ENCODE data around the gene PCMTD2. TPM values are rescaled to one million over a fixed set of nuclear protein-coding genes. Genes with fewer than 3 reads are reported as not detected.
A peak's percentile ranks its signal among the peaks of the same experiment; 100 is the strongest.

PCMTD2 gene
- 10 to 100 TPM; 20.4 to 24.4 (median 21.2) TPM for total RNA-seq

DNA sequence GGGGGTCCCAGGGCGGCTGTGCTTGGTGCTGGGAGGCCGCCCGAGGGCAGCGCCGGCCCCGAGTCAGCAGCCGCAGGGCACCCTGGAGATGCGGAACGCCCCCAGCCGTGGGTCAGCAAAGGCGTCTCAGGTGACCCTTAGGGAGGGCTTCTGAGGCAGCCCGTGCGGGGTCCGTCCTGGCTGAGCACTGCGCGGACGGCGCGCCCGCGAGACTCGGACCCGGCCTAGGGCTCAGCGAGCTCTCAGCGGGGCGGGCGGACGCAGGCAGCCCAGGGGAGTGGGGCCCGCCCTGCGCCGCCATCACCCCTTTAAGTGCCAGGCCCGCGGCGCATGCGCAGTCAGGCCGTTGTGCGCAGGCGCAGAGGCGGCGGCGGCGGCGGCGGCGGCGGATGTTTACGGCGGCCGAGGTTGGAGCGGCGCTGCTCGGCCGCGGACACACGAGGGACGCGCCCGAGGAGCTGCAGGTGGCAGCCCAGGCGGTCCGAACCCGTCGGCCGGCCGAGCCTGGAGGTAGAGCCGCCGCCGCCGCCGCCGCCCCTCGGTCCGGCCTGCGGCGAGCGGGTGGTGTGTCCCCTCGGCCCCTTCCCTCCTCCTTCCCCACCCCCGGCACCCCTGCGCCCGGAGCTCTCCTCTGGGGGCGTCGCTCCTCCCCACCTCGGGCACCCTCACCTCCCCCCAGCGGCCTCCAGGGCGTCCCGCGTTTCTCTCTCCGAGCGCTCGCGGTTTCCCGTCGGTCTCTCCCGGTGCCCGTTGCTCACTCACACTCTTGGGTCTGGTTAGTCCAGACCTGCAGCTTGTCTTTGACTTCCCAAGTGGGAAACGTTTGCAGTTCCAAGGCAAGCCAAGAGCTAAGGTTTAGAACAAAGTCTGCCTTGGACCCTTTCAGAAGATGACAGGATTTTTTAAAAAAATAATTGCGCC is at the start of gene PCMTD2:
PCMTD2 (plus strand) TSS at position 388 of the 921 bp plus-strand sequence. CDS start 4,218 bp downstream, outside the sequence.
- Mint-ChIP-seq H3K4me3 (peak within 1 kb of the TSS; percentile 97), H3K4me1 (ENCODE audit: low read depth) (peaks cover 50% of the 10 kb centered on the region), H3K27me3 (ENCODE audit: low read depth) (no peaks in the 10 kb centered on the region), H3K36me3 (ENCODE audit: insufficient read depth) (peaks cover 2% of the 10 kb centered on the region), H3K9me3 (no peaks in the 10 kb centered on the region)
- DNase-seq (peak; percentile 83), ATAC-seq (peak; percentile 87 to 91)

DNA sequence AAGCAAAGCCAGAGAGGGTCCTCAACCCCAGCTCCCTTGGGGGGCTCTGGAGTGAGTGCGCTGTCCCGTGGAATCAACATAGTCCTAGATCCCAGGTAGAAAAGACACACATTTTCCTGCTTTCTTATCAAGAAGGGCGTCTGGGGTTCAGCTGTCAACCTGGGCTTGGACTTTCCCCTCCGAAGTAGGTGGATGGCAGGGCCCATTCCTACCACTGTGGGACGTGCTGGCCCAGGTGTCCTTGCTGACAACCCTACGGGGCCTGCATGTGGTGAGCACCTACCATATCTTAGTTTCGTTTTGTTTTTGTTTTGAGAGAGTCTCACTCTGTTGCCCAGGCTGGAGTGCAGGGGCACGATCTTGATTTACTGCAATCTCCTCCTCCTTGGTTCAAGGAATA is 48.9 kb upstream of the PCMTD2 start:
- H3K4me1 Mint-ChIP-seq (ENCODE audit: low read depth) = no peaks in the 10 kb centered on the region
- no peaks in the 10 kb centered on the region for H3K9me3 Mint-ChIP-seq
- H3K36me3 Mint-ChIP-seq (ENCODE audit: insufficient read depth) = no peaks in the 10 kb centered on the region
- peaks cover 6% of the 10 kb centered on the region for H3K27me3 Mint-ChIP-seq (ENCODE audit: low read depth)
- DNase-seq (no peak), ATAC-seq (no peak)
- H3K4me3 Mint-ChIP-seq = no peak overlapping the region

GRCh38 chr20:64207641-64208590 is 47.6 kb upstream of the PCMTD2 start:
- Mint-ChIP-seq H3K27me3 (ENCODE audit: low read depth) (peaks cover 6% of the 10 kb centered on the region), H3K4me1 (ENCODE audit: low read depth) (no peaks in the 10 kb centered on the region), H3K36me3 (ENCODE audit: insufficient read depth) (no peaks in the 10 kb centered on the region), H3K9me3 (no peaks in the 10 kb centered on the region), H3K4me3 (no peak overlapping the region)
- DNase-seq = no peak
- ATAC-seq = no peak

DNA sequence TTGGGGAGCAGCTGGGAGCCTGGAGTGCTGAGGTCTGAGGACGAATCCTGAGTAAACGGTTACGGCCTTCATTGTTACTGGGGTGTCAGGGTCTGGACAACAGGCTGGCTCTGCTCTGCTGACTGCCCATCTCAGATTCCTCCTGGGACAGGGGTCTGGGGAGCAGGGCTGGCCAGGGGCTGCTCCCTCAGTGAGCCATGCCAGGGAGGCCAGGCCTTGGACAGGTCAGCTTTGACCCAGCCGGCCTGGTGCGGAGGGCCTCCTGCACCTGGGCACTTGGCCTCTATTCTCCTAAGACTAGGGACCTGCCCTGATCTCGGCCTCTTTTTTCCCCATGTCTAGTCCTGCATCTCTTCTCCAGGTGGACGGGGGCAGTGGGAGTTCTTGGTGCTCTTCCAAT is 46.4 kb upstream of the PCMTD2 start:
- DNase-seq (no peak), ATAC-seq (no peak)
- Mint-ChIP-seq H3K4me1 (ENCODE audit: low read depth) (no peaks in the 10 kb centered on the region), H3K9me3 (no peaks in the 10 kb centered on the region), H3K36me3 (ENCODE audit: insufficient read depth) (no peaks in the 10 kb centered on the region), H3K27me3 (ENCODE audit: low read depth) (peaks cover 6% of the 10 kb centered on the region), H3K4me3 (no peak overlapping the region)

DNA sequence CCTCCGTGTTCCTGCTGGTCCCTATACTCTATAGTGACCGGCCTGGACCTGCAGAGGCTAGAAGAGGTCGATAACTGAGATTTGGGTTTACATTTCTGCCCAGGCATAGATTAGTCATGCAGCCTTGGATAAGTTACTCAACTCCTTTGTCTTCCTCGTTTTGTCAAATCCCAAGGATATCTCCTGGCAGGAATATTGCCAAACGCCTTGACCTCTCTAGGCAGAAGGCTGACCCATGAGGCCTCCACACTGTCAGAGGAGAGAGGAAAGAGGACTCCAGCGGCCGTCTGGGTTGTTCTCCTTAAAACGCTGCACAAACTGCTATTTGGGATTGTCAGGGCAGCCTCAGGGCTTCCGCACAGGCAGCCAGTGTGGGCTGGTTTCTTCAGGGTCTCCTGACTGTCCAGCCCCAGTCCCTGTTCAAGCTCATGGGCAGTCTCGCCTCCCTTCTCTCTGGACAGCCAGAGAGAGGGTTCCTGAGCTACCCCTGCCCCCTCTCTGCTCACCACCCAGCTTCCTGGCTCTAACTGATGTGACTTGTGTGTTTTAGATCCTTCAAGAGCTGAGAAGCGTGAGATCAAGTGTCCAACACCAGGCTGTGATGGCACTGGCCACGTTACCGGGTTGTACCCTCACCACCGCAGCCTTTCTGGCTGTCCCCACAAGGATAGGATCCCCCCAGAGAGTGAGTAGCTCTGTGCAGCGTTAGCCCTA is 44.7 kb upstream of the PCMTD2 start:
- no peak for DNase-seq
- Mint-ChIP-seq H3K27me3 (ENCODE audit: low read depth) (peaks cover 6% of the 10 kb centered on the region), H3K4me3 (no peak overlapping the region), H3K9me3 (no peaks in the 10 kb centered on the region), H3K4me1 (ENCODE audit: low read depth) (peaks cover 12% of the 10 kb centered on the region), H3K36me3 (ENCODE audit: insufficient read depth) (no peaks in the 10 kb centered on the region)
- ATAC-seq = no peak

DNA sequence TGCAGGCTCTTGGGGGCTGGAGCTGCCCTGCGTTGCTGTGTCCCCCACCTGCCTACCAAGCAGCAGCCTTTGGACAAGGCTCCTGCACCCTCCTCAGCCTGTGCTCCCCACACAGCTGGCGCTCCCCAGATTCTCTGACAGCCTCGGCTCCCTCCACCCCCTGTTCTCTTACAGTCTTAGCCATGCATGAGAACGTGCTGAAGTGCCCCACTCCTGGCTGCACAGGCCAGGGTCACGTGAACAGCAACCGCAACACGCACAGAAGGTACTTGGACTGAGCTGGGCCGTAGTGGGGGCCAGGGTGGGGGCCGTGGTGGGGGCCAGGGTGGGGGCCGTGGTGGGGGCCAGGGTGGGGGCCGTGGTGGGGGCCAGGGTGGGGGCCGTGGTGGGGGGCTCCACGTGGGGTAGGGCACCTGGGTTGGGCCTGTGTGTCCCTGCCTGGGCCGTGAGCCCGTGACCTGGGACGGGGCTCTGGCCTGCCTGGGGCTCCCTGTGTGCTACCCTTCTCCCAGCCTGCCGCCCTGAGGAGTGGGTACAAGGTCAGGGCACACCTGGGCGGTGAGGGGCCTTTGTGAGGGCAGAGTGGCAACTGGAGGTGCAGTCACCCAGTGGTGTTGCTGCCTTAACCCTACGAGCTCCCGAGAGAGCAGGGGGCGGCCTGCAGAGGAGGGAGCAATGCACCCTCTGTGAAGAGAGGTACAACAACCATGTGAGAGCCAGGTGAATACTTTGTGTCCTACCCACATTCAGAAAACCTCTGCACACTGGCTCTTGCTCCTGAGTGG is 43.5 kb upstream of the PCMTD2 start:
- DNase-seq (no peak), ATAC-seq (no peak)
- H3K9me3 Mint-ChIP-seq = no peaks in the 10 kb centered on the region
- H3K4me1 Mint-ChIP-seq (ENCODE audit: low read depth) = peaks cover 13% of the 10 kb centered on the region
- H3K27me3 Mint-ChIP-seq (ENCODE audit: low read depth) = peaks cover 6% of the 10 kb centered on the region
- H3K4me3 Mint-ChIP-seq = no peak overlapping the region
- no peaks in the 10 kb centered on the region for H3K36me3 Mint-ChIP-seq (ENCODE audit: insufficient read depth)

DNA sequence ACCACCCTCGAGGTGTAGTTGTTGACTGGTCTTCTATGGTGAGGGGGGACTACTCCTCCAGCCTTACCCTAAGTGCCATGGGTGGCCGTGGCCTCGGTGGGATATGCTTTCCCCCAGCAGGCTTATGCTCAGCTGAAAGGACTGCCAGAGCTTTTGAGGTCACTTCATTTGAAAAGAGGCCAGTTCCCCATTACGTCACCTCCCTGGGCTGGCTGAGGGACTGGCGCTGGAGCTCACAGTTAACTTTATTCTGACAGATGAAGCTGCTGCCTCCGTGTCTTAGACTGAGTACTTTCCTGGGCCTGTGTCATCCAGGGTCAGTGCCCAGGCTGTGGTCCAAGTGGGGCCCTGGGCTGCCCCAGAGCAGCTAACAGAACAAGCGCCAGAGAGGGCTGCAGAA is 42.8 kb upstream of the PCMTD2 start:
- peaks cover 13% of the 10 kb centered on the region for H3K4me1 Mint-ChIP-seq (ENCODE audit: low read depth)
- H3K9me3 Mint-ChIP-seq = no peaks in the 10 kb centered on the region
- DNase-seq (no peak), ATAC-seq (no peak)
- peaks cover 6% of the 10 kb centered on the region for H3K27me3 Mint-ChIP-seq (ENCODE audit: low read depth)
- no peaks in the 10 kb centered on the region for H3K36me3 Mint-ChIP-seq (ENCODE audit: insufficient read depth)
- H3K4me3 Mint-ChIP-seq = no peak overlapping the region

- no peak for ATAC-seq
- H3K27me3 Mint-ChIP-seq (ENCODE audit: low read depth) = peaks cover 3% of the 10 kb centered on the region
Measured at GRCh38 chr20:64214113-64214512, 41.4 kb upstream of the PCMTD2 start.

DNA sequence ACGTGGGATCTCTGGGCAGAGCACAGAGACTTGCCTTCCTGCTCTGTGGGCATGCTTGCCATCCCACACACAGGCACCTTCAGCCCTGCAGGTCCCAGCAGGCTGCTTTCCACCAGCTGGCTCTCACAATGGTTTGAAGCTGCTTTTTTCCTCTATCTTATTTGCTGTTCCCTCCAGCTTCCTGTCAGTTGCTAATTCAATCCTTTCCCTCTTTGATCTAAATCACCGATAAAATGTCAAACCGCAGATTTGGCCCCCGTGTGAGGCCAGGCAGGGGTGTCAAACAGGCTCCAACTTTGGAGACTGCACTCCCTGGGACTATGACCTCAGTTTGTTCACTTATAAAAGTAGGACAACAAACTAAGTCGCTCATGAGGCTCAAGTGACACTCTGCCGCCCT is 40.6 kb upstream of the PCMTD2 start:
- H3K4me3 Mint-ChIP-seq = no peak overlapping the region
- H3K9me3 Mint-ChIP-seq = no peaks in the 10 kb centered on the region
- DNase-seq (no peak), ATAC-seq (no peak)
- H3K36me3 Mint-ChIP-seq (ENCODE audit: insufficient read depth) = no peaks in the 10 kb centered on the region
- peaks cover 13% of the 10 kb centered on the region for H3K4me1 Mint-ChIP-seq (ENCODE audit: low read depth)
- H3K27me3 Mint-ChIP-seq (ENCODE audit: low read depth) = peaks cover 2% of the 10 kb centered on the region

More at GRCh38 chr20:64214113-64214512, 41.4 kb upstream of the PCMTD2 start:
- Mint-ChIP-seq H3K9me3 (no peaks in the 10 kb centered on the region), H3K4me1 (ENCODE audit: low read depth) (peaks cover 13% of the 10 kb centered on the region), H3K4me3 (no peak overlapping the region), H3K36me3 (ENCODE audit: insufficient read depth) (no peaks in the 10 kb centered on the region)
- no peak for DNase-seq

- ATAC-seq = no peak
- Mint-ChIP-seq H3K4me1 (ENCODE audit: low read depth) (peaks cover 13% of the 10 kb centered on the region), H3K36me3 (ENCODE audit: insufficient read depth) (no peaks in the 10 kb centered on the region), H3K9me3 (no peaks in the 10 kb centered on the region), H3K27me3 (ENCODE audit: low read depth) (peaks cover 2% of the 10 kb centered on the region), H3K4me3 (no peak overlapping the region)
- DNase-seq = no peak
Measured at GRCh38 chr20:64216036-64216435, 39.5 kb upstream of the PCMTD2 start.

DNA sequence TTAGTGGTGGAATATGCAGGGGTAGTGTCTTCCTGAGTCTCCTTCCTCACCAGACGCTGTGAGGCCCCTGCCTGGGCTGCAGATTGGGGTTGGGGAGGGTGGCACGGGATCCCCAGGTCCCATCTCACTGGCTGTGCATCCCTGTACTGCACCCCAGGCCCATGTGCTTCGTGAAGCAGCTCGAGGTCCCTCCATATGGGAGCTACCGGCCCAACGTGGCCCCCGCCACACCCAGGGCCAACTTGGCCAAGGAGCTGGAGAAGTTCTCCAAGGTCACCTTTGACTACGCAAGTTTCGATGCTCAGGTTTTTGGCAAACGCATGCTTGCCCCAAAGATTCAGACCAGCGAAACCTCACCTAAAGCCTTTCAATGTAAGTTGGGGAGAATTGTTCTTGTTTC is 38.6 kb upstream of the PCMTD2 start:
- Mint-ChIP-seq H3K9me3 (no peaks in the 10 kb centered on the region), H3K4me3 (no peak overlapping the region), H3K27me3 (ENCODE audit: low read depth) (no peaks in the 10 kb centered on the region), H3K4me1 (ENCODE audit: low read depth) (peaks cover 13% of the 10 kb centered on the region), H3K36me3 (ENCODE audit: insufficient read depth) (no peaks in the 10 kb centered on the region)
- ATAC-seq (no peak), DNase-seq (no peak)

- Mint-ChIP-seq H3K4me3 (no peak overlapping the region), H3K9me3 (no peaks in the 10 kb centered on the region), H3K4me1 (ENCODE audit: low read depth) (peaks cover 13% of the 10 kb centered on the region), H3K27me3 (ENCODE audit: low read depth) (no peaks in the 10 kb centered on the region), H3K36me3 (ENCODE audit: insufficient read depth) (no peaks in the 10 kb centered on the region)
- no peak for ATAC-seq
- no peak for DNase-seq
Measured at GRCh38 chr20:64217539-64218221, 37.9 kb upstream of the PCMTD2 start.

GRCh38 chr20:64219202-64219601 is 36.3 kb upstream of the PCMTD2 start:
- H3K9me3 Mint-ChIP-seq = no peaks in the 10 kb centered on the region
- ATAC-seq (no peak), DNase-seq (no peak)
- no peaks in the 10 kb centered on the region for H3K36me3 Mint-ChIP-seq (ENCODE audit: insufficient read depth)
- no peaks in the 10 kb centered on the region for H3K27me3 Mint-ChIP-seq (ENCODE audit: low read depth)
- H3K4me1 Mint-ChIP-seq (ENCODE audit: low read depth) = peaks cover 15% of the 10 kb centered on the region
- H3K4me3 Mint-ChIP-seq = no peak overlapping the region
